ENCODE data around the gene INPPL1.

The INPPL1 gene

GRCh38 chr11:72231396-72232259, 7.1 kb downstream of the INPPL1 start:
- DNase-seq (ENCODE audit: low spot score), result no peak

GRCh38 chr11:72232260-72233055, 7.9 kb downstream of the INPPL1 start:
- DNase-seq (ENCODE audit: low spot score), result no peak

- DNase-seq (ENCODE audit: low spot score), result no peak
These were observed 8.6 kb downstream of the INPPL1 start for GRCh38 chr11:72233056-72233772.

- no peak for DNase-seq (ENCODE audit: low spot score)
These were observed 9.4 kb downstream of the INPPL1 start for GRCh38 chr11:72233773-72234513.

- DNase-seq (ENCODE audit: low spot score), result no peak
These were observed 9.9 kb downstream of the INPPL1 start for GRCh38 chr11:72234514-72234830.

GRCh38 chr11:72234920-72235319, 10.4 kb downstream of the INPPL1 start:
- no peak for DNase-seq (ENCODE audit: low spot score)

- DNase-seq (ENCODE audit: low spot score), result no peak
These were observed 10.9 kb downstream of the INPPL1 start for GRCh38 chr11:72235351-72236057.

GRCh38 chr11:72236083-72236697, 11.6 kb downstream of the INPPL1 start:
- DNase-seq (ENCODE audit: low spot score), result no peak

GRCh38 chr11:72236774-72237111, 12.2 kb downstream of the INPPL1 start:
- DNase-seq (ENCODE audit: low spot score), result no peak

GRCh38 chr11:72237112-72237931, 12.8 kb downstream of the INPPL1 start:
- DNase-seq (ENCODE audit: low spot score), result no peak

GRCh38 chr11:72238040-72238450, 13.5 kb downstream of the INPPL1 start:
- DNase-seq (ENCODE audit: low spot score), result peak; percentile 78

GRCh38 chr11:72238492-72239312, 14.1 kb downstream of the INPPL1 start:
- no peak for DNase-seq (ENCODE audit: low spot score)

- peak; percentile 75 for DNase-seq (ENCODE audit: low spot score)
These were observed 14.8 kb downstream of the INPPL1 start for GRCh38 chr11:72239313-72239848.

GRCh38 chr11:72239849-72240460, 15.4 kb downstream of the INPPL1 start:
- DNase-seq (ENCODE audit: low spot score), result peak; percentile 52

- peak; percentile 21 for DNase-seq (ENCODE audit: low spot score)
These were observed 16.1 kb downstream of the INPPL1 start for GRCh38 chr11:72240461-72241290.

GRCh38 chr11:72241291-72241781, 16.8 kb downstream of the INPPL1 start:
- DNase-seq (ENCODE audit: low spot score), result no peak

- no peak for DNase-seq (ENCODE audit: low spot score)
These were observed 17.6 kb downstream of the INPPL1 start for GRCh38 chr11:72242141-72242540.
